Measurements from ENCODE around the gene HES2.

- TF ChIP-seq RAD21 (IDR thresholded peaks at IDR 0.05; ENCODE audit: low read depth) (no peak), YY1 (IDR thresholded peaks at IDR 0.05; ENCODE audit: low read depth) (no peak), EP300 (IDR thresholded peaks at IDR 0.05; ENCODE audit: borderline replicate concordance) (no peak), CEBPB (IDR thresholded peaks at IDR 0.05) (no peak)
These were observed 33.3 kb downstream of the HES2 start for GRCh38 chr1:6386371-6386949.
